Endothelial cell of umbilical vein (primary cell): ENCODE data around the gene TXN2. TPM values are rescaled to one million over a fixed set of nuclear protein-coding genes. Genes with fewer than 3 reads are reported as not detected.
"Not testable (repeated sequence)": the region's sequence is repeated elsewhere in the genome, so short reads cannot be mapped to it uniquely, and the experiment has no call there.

Experiments
- BruUV-seq: library from RNA; stranded (reverse); fragments of 400-500 nt; replicated peaks from 2 replicates; lab custom pipeline; 2021; lab: Mats Ljungman, UMichigan
- CTCF ChIA-PET: fragments of 300-600, 350-600 bp; sonication (Branson Sonifier 250); formaldehyde crosslinking; loops from one replicate; lab custom pipeline; 2021; ENCODE audit warnings: antibody characterized with exemption, inconsistent platforms; lab: Charles Lee
- POLR2A ChIA-PET: fragments of 300-600, 350-600 bp; sonication (Branson Sonifier 250); formaldehyde crosslinking; loops from one replicate; lab custom pipeline; 2021; ENCODE audit warnings: antibody characterized with exemption, inconsistent platforms; lab: Charles Lee
- DNase-seq: peaks from one replicate; pipeline ENCODE4 v3.0.0-alpha.2; 2011; ENCODE audit warnings: low read depth, low spot score
- FAIRE-seq: peaks from 2 replicates; lab custom pipeline; 2011; peaks lifted over from hg19 to GRCh38; lab: Jason Lieb, UNC
- H2AFZ ChIP-seq: 2 replicates; pipeline ENCODE4 v1.6.0; 2012; ENCODE audit warnings: low read depth, low read length, control low read depth, inconsistent platforms
- H3K27ac ChIP-seq: 2 replicates; pipeline ENCODE4 v1.5.1; 2011; ENCODE audit warnings: low read depth, mild to moderate bottlenecking, control low read depth, low read length, moderate library complexity; ENCODE audit not compliant: insufficient read depth
- H3K27me3 ChIP-seq, 2 experiments: 2 replicates each; pipeline versions ENCODE4 v1.6.0 to v1.6.1; 2011; ENCODE audit warnings: low read length in 2 of 2, mixed read lengths in 1 of 2; ENCODE audit not compliant: control insufficient read depth in 2 of 2, insufficient read depth in 2 of 2
- H3K36me3 ChIP-seq, 2 experiments: 2 replicates in 1 of 2; 3 replicates in 1 of 2; pipeline ENCODE4 v1.5.1; 2011; ENCODE audit warnings: low read length in 2 of 2, mild to moderate bottlenecking in 1 of 2, moderate library complexity in 1 of 2; ENCODE audit not compliant: control insufficient read depth in 2 of 2, insufficient read depth in 2 of 2; ENCODE audit errors: extremely low read depth in 1 of 2
- H3K4me1 ChIP-seq: 3 replicates; pipeline ENCODE4 v1.5.1; 2011; ENCODE audit warnings: mild to moderate bottlenecking, low read length; ENCODE audit not compliant: control insufficient read depth, insufficient read depth; ENCODE audit errors: extremely low read depth
- H3K4me2 ChIP-seq: 2 replicates; pipeline ENCODE4 v1.6.1; 2011; ENCODE audit warnings: low read length, control low read depth, mixed read lengths; ENCODE audit not compliant: insufficient read depth
- H3K4me3 ChIP-seq, 3 experiments: fragments of 200-600 bp in 1 of 3; sonication (generic), shearing (Covaris generic) in 1 of 3; replicated peaks in 1 of 3; 2 replicates each; pipeline ENCODE4 v1.5.1; 2011 to 2016; ENCODE audit warnings: control low read depth in 3 of 3, low read length in 3 of 3, mild to moderate bottlenecking in 2 of 3, inconsistent platforms in 1 of 3, low read depth in 1 of 3, moderate library complexity in 1 of 3; ENCODE audit not compliant: insufficient read depth in 1 of 3
- H3K79me2 ChIP-seq: 2 replicates; pipeline ENCODE4 v1.6.0; 2012; ENCODE audit warnings: low read length, inconsistent platforms; ENCODE audit not compliant: control insufficient read depth, insufficient read depth
- H3K9ac ChIP-seq: replicated peaks from 2 replicates; pipeline ENCODE3; 2011; ENCODE audit warnings: low read length, control low read depth; ENCODE audit not compliant: insufficient read depth; ENCODE audit errors: extremely low read depth
- H3K9me1 ChIP-seq: replicated peaks from 3 replicates; pipeline ENCODE4 v1.6.0; 2011; ENCODE audit warnings: mild to moderate bottlenecking, low read length; ENCODE audit not compliant: control insufficient read depth, insufficient read depth; ENCODE audit errors: extremely low read depth
- H3K9me3 ChIP-seq: replicated peaks from 2 replicates; pipeline ENCODE4 v1.5.1; 2012; ENCODE audit warnings: low read length, inconsistent platforms; ENCODE audit not compliant: control insufficient read depth, insufficient read depth
- H4K20me1 ChIP-seq: replicated peaks from 2 replicates; pipeline ENCODE3; 2011; ENCODE audit warnings: mild to moderate bottlenecking, low read length; ENCODE audit not compliant: control insufficient read depth, insufficient read depth; ENCODE audit errors: extremely low read depth
- FOS ChIP-seq: IDR thresholded peaks from 2 replicates; pipeline ENCODE4 v1.6.1; 2011; ENCODE audit warnings: mild to moderate bottlenecking, low read length, moderate library complexity, borderline replicate concordance; ENCODE audit not compliant: insufficient read depth
- GATA2 ChIP-seq: IDR thresholded peaks from 2 replicates; pipeline ENCODE4 v1.7.0; 2011; ENCODE audit warnings: low read depth, mild to moderate bottlenecking, moderate library complexity, mixed read lengths, low read length; ENCODE audit not compliant: insufficient read length, insufficient read depth
- JUN ChIP-seq: IDR thresholded peaks from 2 replicates; pipeline ENCODE4 v1.6.1; 2011; ENCODE audit warnings: borderline replicate concordance, low read depth; ENCODE audit not compliant: insufficient read length, insufficient read depth
- MAX ChIP-seq: IDR thresholded peaks from 2 replicates; pipeline ENCODE4 v1.6.1; 2011; ENCODE audit not compliant: insufficient read depth, insufficient read length
- MYC ChIP-seq: IDR thresholded peaks from one replicate; pipeline ENCODE4 v1.6.1; 2011; ENCODE audit warnings: mild to moderate bottlenecking, low read depth, low read length
- POLR2AphosphoS5 ChIP-seq: IDR thresholded peaks from 2 replicates; pipeline ENCODE4 v1.6.1; 2012; ENCODE audit warnings: low read depth, mild to moderate bottlenecking, control low read depth, low read length, moderate library complexity; ENCODE audit not compliant: insufficient read depth
- dilution Hi-C: fragments of 300-500 bp; cut with MboI; formaldehyde crosslinking; loops from one replicate; pipeline ENCODE4 v1.15.0; 2019; ENCODE audit warnings: low sequenced_read_pairs; ENCODE audit not compliant: extremely low pct_ligation_motif_present
- intact Hi-C: fragments of 100-400 bp; cut with micrococcal nuclease; formaldehyde crosslinking; loops from one replicate; pipeline ENCODE4 v1.10.0; 2022
- polyA plus RNA-seq, 4 experiments: library from polyadenylated mRNA; depleted of rRNA in 3 of 4; stranded (reverse) in 3 of 4; unstranded in 1 of 4; fragments of >200 nt; gene quantifications; 2 replicates each; pipeline versions ENCODE4 v1.2.1 to v1.2.3, GENCODE V29; 2011 to 2012; ENCODE audit warnings: missing spikeins in 1 of 4
- total RNA-seq: library from RNA; stranded (reverse); gene quantifications from 2 replicates; pipeline ENCODE4 v1.2.3, GENCODE V29; 2021
- TF ChIP-seq, protein P1 (sequence below), 2 donors: IDR thresholded peaks; 1 replicate in 1 of 2; 2 replicates in 1 of 2; pipeline ENCODE4 v1.5.1; 2011; ENCODE audit warnings: low read length in 2 of 2, mild to moderate bottlenecking in 2 of 2, moderate library complexity in 2 of 2, control low read depth in 1 of 2, inconsistent platforms in 1 of 2, low read depth in 1 of 2; ENCODE audit not compliant: insufficient read depth in 1 of 2; ENCODE audit errors: extremely low read depth in 1 of 2

Gene TXN2
- total and polyA plus RNA-seq, 2 donors (not counting 3 experiments of a cell fraction or from before 2014, with no cell fraction given) = 75.9 to 183 TPM

- H3K9me3 ChIP-seq = no peaks in the 10 kb centered on the region
- dilution Hi-C loops (no loop called here), intact Hi-C loops (no loop called here)
- no peaks in the 10 kb centered on the region for H3K4me1 ChIP-seq
- peaks cover 53 to 85% of the 10 kb centered on the region in 2 experiments for H3K36me3 ChIP-seq
- peaks cover 3% of the 10 kb centered on the region for H3K79me2 ChIP-seq
- H2AFZ ChIP-seq = no peak overlapping the region
- H3K9me1 ChIP-seq = no peaks in the 10 kb centered on the region
- BruUV-seq = no TSS peak
- no peak for DNase-seq
- H3K4me2 ChIP-seq = no peak overlapping the region
- ChIA-PET POLR2A (no interaction called here), CTCF (interaction anchor here (1.2 to 2.1 kb wide), 2 partner anchors 9 kb away, joined by 6 to 13 read pairs; no protein-coding TSS in a partner anchor)
- TF ChIP-seq POLR2AphosphoS5 (no peak), GATA2 (no peak), MYC (no peak), FOS (no peak), MAX (no peak), JUN (no peak)
- TF ChIP-seq, protein P1, sequence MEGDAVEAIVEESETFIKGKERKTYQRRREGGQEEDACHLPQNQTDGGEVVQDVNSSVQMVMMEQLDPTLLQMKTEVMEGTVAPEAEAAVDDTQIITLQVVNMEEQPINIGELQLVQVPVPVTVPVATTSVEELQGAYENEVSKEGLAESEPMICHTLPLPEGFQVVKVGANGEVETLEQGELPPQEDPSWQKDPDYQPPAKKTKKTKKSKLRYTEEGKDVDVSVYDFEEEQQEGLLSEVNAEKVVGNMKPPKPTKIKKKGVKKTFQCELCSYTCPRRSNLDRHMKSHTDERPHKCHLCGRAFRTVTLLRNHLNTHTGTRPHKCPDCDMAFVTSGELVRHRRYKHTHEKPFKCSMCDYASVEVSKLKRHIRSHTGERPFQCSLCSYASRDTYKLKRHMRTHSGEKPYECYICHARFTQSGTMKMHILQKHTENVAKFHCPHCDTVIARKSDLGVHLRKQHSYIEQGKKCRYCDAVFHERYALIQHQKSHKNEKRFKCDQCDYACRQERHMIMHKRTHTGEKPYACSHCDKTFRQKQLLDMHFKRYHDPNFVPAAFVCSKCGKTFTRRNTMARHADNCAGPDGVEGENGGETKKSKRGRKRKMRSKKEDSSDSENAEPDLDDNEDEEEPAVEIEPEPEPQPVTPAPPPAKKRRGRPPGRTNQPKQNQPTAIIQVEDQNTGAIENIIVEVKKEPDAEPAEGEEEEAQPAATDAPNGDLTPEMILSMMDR (IDR thresholded peaks at IDR 0.05; ENCODE audit: extremely low read depth in 1 of 2, insufficient read depth in 1 of 2, low read depth in 1 of 2, low read length in 2 of 2) = no peak
- no peak overlapping the region for H3K4me3 ChIP-seq
- no peaks in the 10 kb centered on the region for H3K27me3 ChIP-seq
- no peaks in the 10 kb centered on the region for H4K20me1 ChIP-seq
- FAIRE-seq = no peak
- H3K9ac ChIP-seq = no peak overlapping the region
- no peak overlapping the region for H3K27ac ChIP-seq
Observed at GRCh38 chr22:36520423-36520822, 39.0 kb upstream of the TXN2 start.

GRCh38 chr22:36519906-36520305 lies 38.5 kb upstream of the TXN2 start:
- H3K4me1 ChIP-seq, H2AFZ ChIP-seq, H3K27me3 ChIP-seq, POLR2A ChIA-PET, FAIRE-seq, H3K79me2 ChIP-seq, H3K4me2 ChIP-seq, DNase-seq, H4K20me1 ChIP-seq, H3K9ac ChIP-seq, H3K9me3 ChIP-seq, H3K4me3 ChIP-seq, H3K9me1 ChIP-seq, H3K27ac ChIP-seq, dilution Hi-C loops, intact Hi-C loops, BruUV-seq: not testable (repeated sequence)
- CTCF ChIA-PET = interaction anchor here (1.2 kb wide), 1 partner anchor 9 kb away, joined by 6 read pairs; no protein-coding TSS in a partner anchor
- H3K36me3 ChIP-seq = peaks cover 49 to 85% of the 10 kb centered on the region in 2 experiments
